GM20000 (cell line): Measurements from ENCODE around the gene GNPTAB.

Source experiments
- DNase-seq: peaks from one replicate; pipeline ENCODE4 v3.0.0; 2012; ENCODE audit warnings: low spot score
- CTCF ChIP-seq: IDR thresholded peaks from 2 replicates; pipeline ENCODE4 v1.5.1; 2012; ENCODE audit warnings: mild to moderate bottlenecking, control low read depth; ENCODE audit errors: extremely low read depth, missing control alignments

Gene GNPTAB

DNA sequence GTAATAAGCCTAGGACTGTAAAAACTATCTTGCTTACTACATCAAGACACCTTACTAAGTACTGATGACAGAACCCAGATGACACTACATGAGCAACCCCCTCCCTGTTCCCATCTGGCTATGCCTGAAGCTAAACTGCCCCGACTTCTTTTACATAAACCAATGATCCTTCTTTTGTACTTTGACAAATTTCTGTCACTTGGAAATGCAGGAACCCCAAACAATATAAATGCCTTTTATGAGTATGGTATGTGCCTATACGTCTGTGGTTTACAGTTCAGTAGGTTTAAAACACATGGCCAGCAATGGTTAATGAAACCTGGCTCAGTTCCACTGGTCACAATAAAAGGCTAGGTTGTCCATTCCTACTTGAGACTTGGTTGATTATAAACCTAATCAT, 97.6 kb downstream of the GNPTAB start:
- no peak for DNase-seq
- TF ChIP-seq CTCF: no peak

DNA sequence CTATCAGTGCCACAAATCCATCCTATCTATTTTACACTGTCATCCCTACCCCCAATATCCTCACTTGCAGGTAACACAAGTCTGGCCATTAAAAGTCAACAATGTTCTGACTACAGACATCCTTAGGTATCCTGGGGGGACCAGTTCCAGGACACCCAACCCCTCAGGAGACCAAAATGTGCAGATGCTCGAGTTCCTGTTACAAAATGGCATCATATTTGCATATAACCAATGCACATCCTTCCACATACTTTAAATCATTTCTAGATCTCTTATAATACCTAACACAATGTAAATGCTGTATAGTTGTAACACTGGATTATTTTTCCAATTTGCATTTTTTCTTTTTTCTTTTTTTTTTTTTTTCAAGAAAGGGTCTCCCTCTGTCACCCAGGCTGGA, 98.4 kb downstream of the GNPTAB start:
- TF ChIP-seq CTCF: no peak
- DNase-seq: no peak

GRCh38 chr12:101729842-101730241, 100.9 kb downstream of the GNPTAB start:
- no peak for TF ChIP-seq CTCF
- no peak for DNase-seq

DNA sequence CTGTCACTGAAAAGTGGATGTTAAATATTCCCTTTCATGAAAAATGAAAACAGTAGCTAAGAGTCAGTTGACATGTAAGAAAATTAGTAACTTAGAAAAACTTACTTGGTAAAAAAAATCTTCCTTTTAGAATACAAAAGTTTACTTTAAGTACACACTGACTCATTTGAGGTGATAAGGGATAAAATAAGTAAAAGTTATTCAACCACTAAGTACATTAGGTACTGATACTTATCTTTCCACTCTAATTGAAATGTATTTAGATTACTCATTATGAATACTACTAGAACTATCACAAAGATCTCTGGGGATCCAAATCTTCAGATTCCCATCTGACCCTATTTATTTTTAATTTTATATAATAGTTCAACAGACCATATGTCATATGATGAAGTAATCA, 103.7 kb downstream of the GNPTAB start:
- DNase-seq: no peak
- TF ChIP-seq CTCF: no peak

- TF ChIP-seq CTCF: no peak
- DNase-seq: no peak
These were observed 108.4 kb downstream of the GNPTAB start for GRCh38 chr12:101722392-101722791.

DNA sequence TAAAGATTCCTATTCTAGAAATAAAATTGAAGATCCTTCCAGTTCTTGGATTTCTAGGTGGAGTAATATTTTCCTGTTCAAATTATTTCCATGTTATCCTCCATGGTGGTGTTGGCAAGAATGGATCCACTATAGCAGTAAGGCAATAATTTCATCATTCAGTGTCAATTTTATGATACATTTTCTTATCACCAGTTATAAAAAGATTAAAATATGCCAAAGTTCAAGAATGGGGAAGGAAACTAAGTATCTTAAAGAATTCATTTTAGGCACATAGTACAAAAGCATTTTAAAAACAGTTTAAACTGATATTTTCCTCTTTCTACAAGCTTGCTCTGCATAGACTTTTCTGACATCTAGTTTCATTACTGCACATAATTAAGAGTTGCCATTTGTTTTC, 110.6 kb downstream of the GNPTAB start:
- TF ChIP-seq CTCF: no peak
- DNase-seq: no peak

- TF ChIP-seq CTCF: no peak
- no peak for DNase-seq
These were observed 111.2 kb downstream of the GNPTAB start for GRCh38 chr12:101719566-101719965.
